Measurements from ENCODE around the gene NUDT16L1. TPM values are rescaled to one million over a fixed set of nuclear protein-coding genes. Genes with fewer than 3 reads are reported as not detected.
A peak's percentile ranks its signal among the peaks of the same experiment; 100 is the strongest.

NUDT16L1 gene
- total and polyA plus RNA-seq, 2 of the 13 experiments (the other 11 are each of a cell fraction or from before 2014, with no cell fraction given) = 28.0 to 40.5 TPM

DNA sequence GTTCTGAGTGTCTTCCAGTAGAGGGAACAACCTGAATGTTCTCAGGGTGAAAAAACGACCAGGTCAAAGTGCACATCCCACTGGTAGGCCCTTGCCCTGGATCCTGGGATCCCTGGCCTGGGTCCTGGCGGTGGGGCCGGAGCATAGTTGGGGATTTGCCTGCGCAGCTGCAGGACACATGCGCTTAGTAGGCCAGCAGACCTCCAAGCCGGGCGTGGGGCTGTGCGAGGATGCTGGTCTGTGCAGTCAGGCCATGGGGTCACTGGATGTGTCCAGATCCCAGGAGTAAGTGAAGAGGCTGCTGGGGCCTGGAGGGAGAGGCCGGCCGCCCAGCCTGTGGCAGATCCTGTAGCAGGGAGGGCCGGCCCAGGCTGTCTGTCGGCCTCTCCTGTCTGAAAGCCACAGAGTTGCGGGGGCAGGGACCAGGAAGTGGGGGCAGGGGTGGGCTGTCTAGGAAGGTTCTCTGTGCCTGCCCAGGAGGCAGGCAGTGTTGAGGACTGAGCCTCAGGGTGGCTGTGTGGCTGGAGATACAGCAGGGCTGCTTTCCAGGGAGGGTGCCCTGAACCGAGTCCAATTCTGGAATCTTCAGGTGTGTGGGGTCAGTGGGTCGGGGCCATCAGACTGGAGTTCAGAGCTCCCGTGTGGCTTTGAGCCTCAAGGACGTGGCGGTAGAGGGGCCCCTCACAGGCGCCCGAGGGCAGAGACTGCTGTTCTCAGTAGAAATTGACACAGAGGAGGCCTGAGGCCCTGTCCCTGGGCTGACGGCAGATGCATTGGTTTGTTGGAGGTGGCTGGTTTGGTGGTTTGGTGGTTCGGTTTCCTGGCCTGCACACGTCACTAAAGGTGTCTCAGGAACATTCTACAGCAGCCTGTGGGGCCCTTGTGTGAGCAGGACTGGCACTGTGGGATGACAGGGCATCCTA is 17.2 kb upstream of the NUDT16L1 start (continued):
- TF ChIP-seq ZNF501 (CRISPR knock-in tag; IDR thresholded peaks at IDR 0.05) (0 out of 2 replicates have a peak, but pooled peaks have one; percentile 24), ZNF879 (CRISPR knock-in tag; IDR thresholded peaks at IDR 0.05) (no peak), NFYC (CRISPR knock-in tag; IDR thresholded peaks at IDR 0.05) (no peak), HNF4G (IDR thresholded peaks at IDR 0.05; ENCODE audit: borderline replicate concordance, low read depth, low read length) (0 out of 2 replicates have a peak, but pooled peaks have one; percentile 12), HNF4G (CRISPR knock-in tag; IDR thresholded peaks at IDR 0.05; ENCODE audit: borderline replicate concordance, low read depth) (no peak), ZNF550 (CRISPR knock-in tag; IDR thresholded peaks at IDR 0.05; ENCODE audit: borderline replicate concordance) (no peak), SPEN (CRISPR knock-in tag; IDR thresholded peaks at IDR 0.05; ENCODE audit: low read depth) (0 out of 2 replicates have a peak, but pooled peaks have one; percentile 20), HNF4A (CRISPR knock-in tag; IDR thresholded peaks at IDR 0.05) (peak; percentile 54), ZNF841 (CRISPR knock-in tag; IDR thresholded peaks at IDR 0.05; ENCODE audit: borderline replicate concordance) (no peak), SIN3B (IDR thresholded peaks at IDR 0.05; ENCODE audit: low read length) (no peak), EP300 (IDR thresholded peaks at IDR 0.05; ENCODE audit: low read depth in 2 of 2, low read length in 2 of 2) (peak in 1 of 2 experiments; percentile 24; a peak in 1 of 4 replicates), EP300 (CRISPR knock-in tag; IDR thresholded peaks at IDR 0.05; ENCODE audit: borderline replicate concordance) (no peak), NR2F6 (IDR thresholded peaks at IDR 0.05) (peak; percentile 58), NR2F6 (CRISPR knock-in tag; IDR thresholded peaks at IDR 0.05) (peak; percentile 13; the same call in 1 of the 2 replicates), PTBP1 (IDR thresholded peaks at IDR 0.05; ENCODE audit: low read depth, low read length, poor library complexity, severe bottlenecking) (no peak), ETV5 (CRISPR knock-in tag; IDR thresholded peaks at IDR 0.05; ENCODE audit: borderline replicate concordance) (0 out of 2 replicates have a peak, but pooled peaks have one; percentile 2), BCL6 (CRISPR knock-in tag; IDR thresholded peaks at IDR 0.05) (peak; percentile 69), RAD21 (CRISPR knock-in tag; IDR thresholded peaks at IDR 0.05) (no peak)
- TF ChIP-seq, protein P1, sequence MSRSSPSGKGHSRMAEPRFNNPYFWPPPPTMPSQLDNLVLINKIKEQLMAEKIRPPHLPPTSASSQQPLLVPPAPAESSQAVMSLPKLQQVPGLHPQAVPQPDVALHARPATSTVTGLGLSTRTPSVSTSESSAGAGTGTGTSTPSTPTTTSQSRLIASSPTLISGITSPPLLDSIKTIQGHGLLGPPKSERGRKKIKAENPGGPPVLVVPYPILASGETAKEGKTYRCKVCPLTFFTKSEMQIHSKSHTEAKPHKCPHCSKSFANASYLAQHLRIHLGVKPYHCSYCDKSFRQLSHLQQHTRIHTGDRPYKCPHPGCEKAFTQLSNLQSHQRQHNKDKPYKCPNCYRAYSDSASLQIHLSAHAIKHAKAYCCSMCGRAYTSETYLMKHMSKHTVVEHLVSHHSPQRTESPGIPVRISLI (CRISPR knock-in tag; IDR thresholded peaks at IDR 0.05; ENCODE audit: borderline replicate concordance) = no peak
- TF ChIP-seq, protein P2, sequence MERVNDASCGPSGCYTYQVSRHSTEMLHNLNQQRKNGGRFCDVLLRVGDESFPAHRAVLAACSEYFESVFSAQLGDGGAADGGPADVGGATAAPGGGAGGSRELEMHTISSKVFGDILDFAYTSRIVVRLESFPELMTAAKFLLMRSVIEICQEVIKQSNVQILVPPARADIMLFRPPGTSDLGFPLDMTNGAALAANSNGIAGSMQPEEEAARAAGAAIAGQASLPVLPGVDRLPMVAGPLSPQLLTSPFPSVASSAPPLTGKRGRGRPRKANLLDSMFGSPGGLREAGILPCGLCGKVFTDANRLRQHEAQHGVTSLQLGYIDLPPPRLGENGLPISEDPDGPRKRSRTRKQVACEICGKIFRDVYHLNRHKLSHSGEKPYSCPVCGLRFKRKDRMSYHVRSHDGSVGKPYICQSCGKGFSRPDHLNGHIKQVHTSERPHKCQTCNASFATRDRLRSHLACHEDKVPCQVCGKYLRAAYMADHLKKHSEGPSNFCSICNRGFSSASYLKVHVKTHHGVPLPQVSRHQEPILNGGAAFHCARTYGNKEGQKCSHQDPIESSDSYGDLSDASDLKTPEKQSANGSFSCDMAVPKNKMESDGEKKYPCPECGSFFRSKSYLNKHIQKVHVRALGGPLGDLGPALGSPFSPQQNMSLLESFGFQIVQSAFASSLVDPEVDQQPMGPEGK (CRISPR knock-in tag; IDR thresholded peaks at IDR 0.05) = peak; percentile 24; the same call in 1 of the 2 replicates
- TF ChIP-seq, protein P3, sequence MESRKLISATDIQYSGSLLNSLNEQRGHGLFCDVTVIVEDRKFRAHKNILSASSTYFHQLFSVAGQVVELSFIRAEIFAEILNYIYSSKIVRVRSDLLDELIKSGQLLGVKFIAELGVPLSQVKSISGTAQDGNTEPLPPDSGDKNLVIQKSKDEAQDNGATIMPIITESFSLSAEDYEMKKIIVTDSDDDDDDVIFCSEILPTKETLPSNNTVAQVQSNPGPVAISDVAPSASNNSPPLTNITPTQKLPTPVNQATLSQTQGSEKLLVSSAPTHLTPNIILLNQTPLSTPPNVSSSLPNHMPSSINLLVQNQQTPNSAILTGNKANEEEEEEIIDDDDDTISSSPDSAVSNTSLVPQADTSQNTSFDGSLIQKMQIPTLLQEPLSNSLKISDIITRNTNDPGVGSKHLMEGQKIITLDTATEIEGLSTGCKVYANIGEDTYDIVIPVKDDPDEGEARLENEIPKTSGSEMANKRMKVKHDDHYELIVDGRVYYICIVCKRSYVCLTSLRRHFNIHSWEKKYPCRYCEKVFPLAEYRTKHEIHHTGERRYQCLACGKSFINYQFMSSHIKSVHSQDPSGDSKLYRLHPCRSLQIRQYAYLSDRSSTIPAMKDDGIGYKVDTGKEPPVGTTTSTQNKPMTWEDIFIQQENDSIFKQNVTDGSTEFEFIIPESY (CRISPR knock-in tag; IDR thresholded peaks at IDR 0.05) = peak; percentile 94
- TF ChIP-seq, protein P4, sequence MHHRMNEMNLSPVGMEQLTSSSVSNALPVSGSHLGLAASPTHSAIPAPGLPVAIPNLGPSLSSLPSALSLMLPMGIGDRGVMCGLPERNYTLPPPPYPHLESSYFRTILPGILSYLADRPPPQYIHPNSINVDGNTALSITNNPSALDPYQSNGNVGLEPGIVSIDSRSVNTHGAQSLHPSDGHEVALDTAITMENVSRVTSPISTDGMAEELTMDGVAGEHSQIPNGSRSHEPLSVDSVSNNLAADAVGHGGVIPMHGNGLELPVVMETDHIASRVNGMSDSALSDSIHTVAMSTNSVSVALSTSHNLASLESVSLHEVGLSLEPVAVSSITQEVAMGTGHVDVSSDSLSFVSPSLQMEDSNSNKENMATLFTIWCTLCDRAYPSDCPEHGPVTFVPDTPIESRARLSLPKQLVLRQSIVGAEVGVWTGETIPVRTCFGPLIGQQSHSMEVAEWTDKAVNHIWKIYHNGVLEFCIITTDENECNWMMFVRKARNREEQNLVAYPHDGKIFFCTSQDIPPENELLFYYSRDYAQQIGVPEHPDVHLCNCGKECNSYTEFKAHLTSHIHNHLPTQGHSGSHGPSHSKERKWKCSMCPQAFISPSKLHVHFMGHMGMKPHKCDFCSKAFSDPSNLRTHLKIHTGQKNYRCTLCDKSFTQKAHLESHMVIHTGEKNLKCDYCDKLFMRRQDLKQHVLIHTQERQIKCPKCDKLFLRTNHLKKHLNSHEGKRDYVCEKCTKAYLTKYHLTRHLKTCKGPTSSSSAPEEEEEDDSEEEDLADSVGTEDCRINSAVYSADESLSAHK (CRISPR knock-in tag; IDR thresholded peaks at IDR 0.05; ENCODE audit: borderline replicate concordance) = no peak

Data from HepG2 (cell line).